Ovary (tissue), 9 donors: ENCODE results near the gene SNTB2. TPM values are rescaled to one million over a fixed set of nuclear protein-coding genes. Genes with fewer than 3 reads are reported as not detected.

Experiments
- DNase-seq, 5 donors: peaks; one replicate each; pipeline ENCODE4 v3.0.0-alpha.2; 2019 to 2020
- H3K27ac ChIP-seq, 2 donors: fragments of 200-600 bp; one replicate each; pipeline versions ENCODE4 v1.5.1 to v1.8.0; 2019 to 2022
- H3K27me3 ChIP-seq: fragments of 200-600 bp; one replicate; pipeline ENCODE4 v1.8.0; 2022
- H3K36me3 ChIP-seq: fragments of 200-600 bp; sonication (generic); one replicate; pipeline ENCODE4 v1.5.1; 2019
- H3K4me1 ChIP-seq: one replicate; pipeline ENCODE4 v1.8.1; 2013; ENCODE audit warnings: mild to moderate bottlenecking, moderate library complexity; ENCODE audit not compliant: insufficient read depth
- H3K4me3 ChIP-seq: fragments of 200-600 bp; sonication (generic); one replicate; pipeline ENCODE4 v1.5.1; 2017
- H3K9me3 ChIP-seq, 2 donors: fragments of 200-600 bp in 1 of 2; sonication (generic) in 1 of 2; one replicate each; pipeline versions ENCODE4 v1.5.1 to v1.8.1; 2013 to 2019; ENCODE audit warnings: mild to moderate bottlenecking in 1 of 2, moderate library complexity in 1 of 2
- EP300 ChIP-seq: sonication (generic); formaldehyde crosslinking; IDR thresholded peaks from one replicate; pipeline ENCODE4 v1.6.1; 2017; ENCODE audit warnings: antibody characterized with exemption
- POLR2A ChIP-seq: fragments of 450-650 bp; IDR thresholded peaks from one replicate; pipeline ENCODE4 v1.6.1; 2017; ENCODE audit warnings: antibody characterized with exemption, mild to moderate bottlenecking, moderate library complexity
- WGBS, 3 donors: extraction: QIAGEN DNeasy Blood & Tissue Kit in 1 of 3; methylation state at CpG; one replicate each; pipeline versions ENCODE4 v1.1.5 to v1.1.7; 2013 to 2017; 5-methylcytosine and 5-hydroxymethylcytosine counted together
- intact Hi-C, 4 donors: fragments of 100-400 bp; cut with DNase I; formaldehyde crosslinking; loops; one replicate each; pipeline versions ENCODE4 v1.11.0 to v1.15.1; 2022 to 2023
- polyA plus RNA-seq, 2 donors: library from polyadenylated mRNA; stranded (reverse); fragments of 200-250 nt in 1 of 2; fragments of 350-450 nt in 1 of 2; fragmentation: Illumina TruSeq in 1 of 2; extraction: RNeasy Lipid Tissue Mini Kit (QIAGEN cat#74804) in 1 of 2; gene quantifications; one replicate each; pipeline ENCODE4 v1.2.3, GENCODE V29; 2013 to 2014
- total RNA-seq, 7 donors: library from RNA; depleted of rRNA in 2 of 7; stranded (reverse); fragments of >200 nt in 2 of 7; fragmentation: NEBNext Ultra II Directional in 3 of 7; extraction: Animal tissue kit (Norgen Biotek cat#: 25700) in 3 of 7; gene quantifications; one replicate each; pipeline versions ENCODE4 v1.1.0 to v1.2.4, GENCODE V29; 2016 to 2023
- TF ChIP-seq, protein P1 (sequence below), 3 donors: fragments of 450-650 bp in 2 of 3; fragments of 200-600 bp in 1 of 3; IDR thresholded peaks; one replicate each; pipeline versions ENCODE4 v1.5.1 to v1.8.0; 2016 to 2022; ENCODE audit warnings: antibody characterized with exemption in 3 of 3, mild to moderate bottlenecking in 1 of 3
- donor health status: DM: no; HTN: no; CAD: no; lungs with moderate emphysema.
- donor health status: DM: no; HTN: no; CAD: no.
- donor health status: Bipolar disorder and iron deficiency.
- donor health status: DM: yes; HTN: yes; CAD: no.
- donor health status: DM: no; HTN: no; CAD: no.
- donor health status: DM: yes; HTN: yes; CAD: no.

SNTB2 gene
- total and polyA plus RNA-seq, 9 donors, result 9.4 to 51.8 (median 36.9) TPM

DNA sequence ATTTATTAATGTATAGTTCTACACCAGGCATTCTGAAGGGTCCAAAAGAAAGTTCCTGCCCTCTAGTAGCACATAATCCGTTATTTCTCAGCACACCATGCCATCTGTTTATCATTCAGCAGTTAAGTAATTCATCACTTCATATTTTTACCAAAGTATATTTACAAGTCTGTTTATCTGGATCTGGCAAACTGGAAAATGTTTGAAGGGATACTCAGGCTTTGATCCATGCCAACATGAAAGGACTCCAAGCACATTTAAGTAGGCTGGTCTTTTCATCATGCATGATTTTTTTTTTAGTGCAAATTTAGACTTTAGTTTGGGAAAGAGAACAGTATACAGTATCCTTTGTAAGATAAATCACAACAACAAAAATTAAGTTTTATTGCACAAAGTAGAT is 120.1 kb downstream of the SNTB2 start:
- H3K9me3 ChIP-seq, result no peaks in the 10 kb centered on the region
- no peak for DNase-seq
- H3K27me3 ChIP-seq, result no peaks in the 10 kb centered on the region
- intact Hi-C loops, result no loop called here
- WGBS, 3 donors, result 78 to 90% (median 79%) methylated on average over 1 of the region's 1 CpG
- TF ChIP-seq, protein P1, sequence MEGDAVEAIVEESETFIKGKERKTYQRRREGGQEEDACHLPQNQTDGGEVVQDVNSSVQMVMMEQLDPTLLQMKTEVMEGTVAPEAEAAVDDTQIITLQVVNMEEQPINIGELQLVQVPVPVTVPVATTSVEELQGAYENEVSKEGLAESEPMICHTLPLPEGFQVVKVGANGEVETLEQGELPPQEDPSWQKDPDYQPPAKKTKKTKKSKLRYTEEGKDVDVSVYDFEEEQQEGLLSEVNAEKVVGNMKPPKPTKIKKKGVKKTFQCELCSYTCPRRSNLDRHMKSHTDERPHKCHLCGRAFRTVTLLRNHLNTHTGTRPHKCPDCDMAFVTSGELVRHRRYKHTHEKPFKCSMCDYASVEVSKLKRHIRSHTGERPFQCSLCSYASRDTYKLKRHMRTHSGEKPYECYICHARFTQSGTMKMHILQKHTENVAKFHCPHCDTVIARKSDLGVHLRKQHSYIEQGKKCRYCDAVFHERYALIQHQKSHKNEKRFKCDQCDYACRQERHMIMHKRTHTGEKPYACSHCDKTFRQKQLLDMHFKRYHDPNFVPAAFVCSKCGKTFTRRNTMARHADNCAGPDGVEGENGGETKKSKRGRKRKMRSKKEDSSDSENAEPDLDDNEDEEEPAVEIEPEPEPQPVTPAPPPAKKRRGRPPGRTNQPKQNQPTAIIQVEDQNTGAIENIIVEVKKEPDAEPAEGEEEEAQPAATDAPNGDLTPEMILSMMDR (IDR thresholded peaks at IDR 0.05), result no peak
- TF ChIP-seq POLR2A (no peak), EP300 (no peak)
- H3K4me1 ChIP-seq, result no peaks in the 10 kb centered on the region
- H3K27ac ChIP-seq, result no peak overlapping the region
- no peak overlapping the region for H3K4me3 ChIP-seq
- no peaks in the 10 kb centered on the region for H3K36me3 ChIP-seq

DNA sequence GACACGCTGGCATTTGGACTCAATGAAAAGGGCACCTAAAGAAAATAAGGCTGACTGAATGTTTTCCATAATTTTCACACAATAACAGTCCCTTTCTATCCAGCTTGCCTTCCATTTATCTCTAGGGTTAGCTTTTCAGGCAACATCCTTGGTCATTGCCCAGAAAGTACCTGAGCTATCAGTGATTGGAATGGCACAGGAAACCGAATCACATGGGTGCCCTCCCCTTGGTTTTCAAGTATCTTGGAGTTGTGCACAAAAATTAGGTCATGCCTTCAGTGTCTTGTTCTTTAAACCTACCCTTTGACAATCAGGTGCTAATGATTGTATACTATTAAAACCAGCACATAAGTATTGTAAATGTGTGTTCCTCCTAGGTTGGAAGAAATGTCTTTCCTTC is 120.9 kb downstream of the SNTB2 start:
- Histone ChIP-seq H3K4me3 (no peak overlapping the region), H3K27me3 (no peaks in the 10 kb centered on the region), H3K4me1 (peaks cover 2% of the 10 kb centered on the region), H3K27ac (no peak overlapping the region), H3K36me3 (no peaks in the 10 kb centered on the region), H3K9me3 (no peaks in the 10 kb centered on the region)
- WGBS, 3 donors, result 91 to 93% (median 92%) methylated on average over 2 of the region's 2 CpGs
- intact Hi-C loops, result no loop called here
- DNase-seq, result no peak
- TF ChIP-seq, protein P1 (IDR thresholded peaks at IDR 0.05), result no peak
- TF ChIP-seq POLR2A (no peak), EP300 (no peak)

DNA sequence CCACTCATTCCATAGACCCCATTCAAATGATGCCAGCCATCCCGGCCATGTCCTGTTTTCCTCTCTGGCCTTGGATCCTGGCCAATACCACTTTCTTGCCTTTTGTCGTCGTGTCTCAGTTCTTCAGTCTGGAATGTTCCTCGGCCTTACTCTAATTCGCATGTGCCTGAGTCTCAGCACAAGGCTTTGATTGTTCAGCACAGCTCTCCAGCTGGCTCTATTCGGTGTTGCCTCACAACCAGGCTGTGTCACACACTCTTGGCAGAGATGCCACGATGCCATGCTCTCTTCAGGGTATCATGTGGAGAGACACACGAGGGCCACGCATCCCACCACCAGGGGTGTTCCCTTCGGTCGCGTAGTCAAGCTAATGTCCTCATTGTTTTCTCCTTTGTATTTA is 122.4 kb downstream of the SNTB2 start:
- peaks cover 2% of the 10 kb centered on the region for H3K4me1 ChIP-seq
- no peak overlapping the region for H3K27ac ChIP-seq
- no peaks in the 10 kb centered on the region for H3K9me3 ChIP-seq
- H3K36me3 ChIP-seq, result no peaks in the 10 kb centered on the region
- WGBS, 3 donors, result 84 to 90% (median 90%) methylated on average over 12 of the region's 12 CpGs
- intact Hi-C loops, result no loop called here
- no peaks in the 10 kb centered on the region for H3K27me3 ChIP-seq
- no peak overlapping the region for H3K4me3 ChIP-seq
- TF ChIP-seq EP300, result no peak
- no peak for TF ChIP-seq POLR2A
- TF ChIP-seq, protein P1 (IDR thresholded peaks at IDR 0.05), result no peak
- peak in 2 of 5 donors; percentile 25 to 45 for DNase-seq

DNA sequence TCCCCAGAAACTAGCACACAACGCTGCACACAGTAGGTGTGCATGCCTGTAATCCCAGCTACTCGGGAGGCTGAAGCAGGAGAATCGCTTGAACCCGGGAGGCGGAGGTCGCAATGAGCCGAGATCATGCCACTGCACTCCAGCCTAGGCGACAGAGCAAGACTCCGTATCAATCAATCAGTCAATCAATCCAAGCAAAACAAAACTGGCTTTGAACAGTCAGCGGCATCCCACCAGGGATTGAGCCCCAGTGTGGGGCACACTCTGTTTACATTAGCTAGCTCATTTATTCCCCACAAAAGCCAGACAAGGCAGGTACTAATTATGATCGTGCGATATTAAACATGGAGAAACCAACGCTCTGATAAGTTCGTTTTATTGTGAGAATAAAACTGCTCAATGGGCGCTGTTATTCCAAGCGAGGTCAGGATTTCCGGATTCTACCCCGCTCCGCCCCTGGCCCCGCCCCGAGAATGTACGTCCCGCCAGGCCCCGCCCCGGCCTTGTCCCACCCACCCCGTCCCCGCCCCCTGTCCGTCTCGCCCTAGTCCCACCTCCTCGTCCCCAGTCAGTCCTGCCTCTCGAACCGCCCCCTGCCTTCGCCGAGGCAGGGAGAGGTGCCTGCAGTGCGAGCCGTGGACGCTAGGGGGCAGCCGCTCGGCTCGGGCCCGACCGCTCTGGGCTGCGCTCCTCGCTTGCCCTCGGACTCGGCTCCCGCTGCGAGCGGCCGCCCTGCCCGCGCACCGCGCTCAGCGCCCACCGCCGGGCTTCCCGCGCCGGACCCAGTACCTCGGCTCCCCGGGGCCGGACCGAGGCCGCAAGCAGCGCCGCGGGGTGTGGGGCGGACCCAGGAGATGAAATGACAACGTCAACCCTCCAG is 123.9 kb downstream of the SNTB2 start, which contains the start of gene VPS4A:
TSS of gene VPS4A (plus strand) at position 698 of the 880 bp plus-strand sequence. CDS start at position 860, 162 bp downstream.
- Histone ChIP-seq H3K4me1 (peaks cover 2% of the 10 kb centered on the region), H3K9me3 (no peaks in the 10 kb centered on the region), H3K4me3 (peak within 1 kb of the TSS; percentile 92), H3K36me3 (no peaks in the 10 kb centered on the region), H3K27me3 (no peaks in the 10 kb centered on the region), H3K27ac (peak within 1 kb of the TSS; percentile 46 to 74)
- TF ChIP-seq EP300 (no peak), POLR2A (peak; percentile 76)
- TF ChIP-seq, protein P1 (IDR thresholded peaks at IDR 0.05), result peak; percentile 86 to 97 (median 92)
- WGBS, 3 donors, result 9 to 16% (median 11%) methylated on average over 43 to 70 of the region's 70 CpGs
- intact Hi-C loops, result no loop called here
- peak; percentile 95 to 99 (median 97) for DNase-seq
